Suppressor macrophage (primary cell): ENCODE data around the gene CDC42SE1.
A peak's percentile ranks its signal among the peaks of the same experiment; 100 is the strongest.
"Not testable (repeated sequence)": the region's sequence is repeated elsewhere in the genome, so short reads cannot be mapped to it uniquely, and the experiment has no call there.

Source experiments
- DNase-seq, 4 experiments: peaks; one replicate each; pipeline ENCODE4 v3.0.0-alpha.2; 2020 to 2022
- total RNA-seq, 17 experiments: gene quantifications; one replicate each; lab custom pipeline; 2026; ENCODE audit warnings: mixed read lengths in 6 of 17, inconsistent platforms in 3 of 17; lab: John Stamatoyannopoulos, UW

CDC42SE1 gene, protein sequence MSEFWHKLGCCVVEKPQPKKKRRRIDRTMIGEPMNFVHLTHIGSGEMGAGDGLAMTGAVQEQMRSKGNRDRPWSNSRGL
- total RNA-seq = 228 to 432 (median 284) reads per million in 17 experiments

GRCh38 chr1:151059109-151060006 is at the start of gene CDC42SE1:
CDC42SE1 (minus strand) TSS chr1:151059622; CDS start chr1:151055730, 3,892 bp downstream.
- DNase-seq = peak; percentile 88 to 95 (median 92)

- DNase-seq = no peak
These were observed 48.9 kb upstream of the CDC42SE1 start for GRCh38 chr1:151108331-151108730.

- no peak for DNase-seq
These were observed 47.5 kb upstream of the CDC42SE1 start for GRCh38 chr1:151106894-151107293.

DNA sequence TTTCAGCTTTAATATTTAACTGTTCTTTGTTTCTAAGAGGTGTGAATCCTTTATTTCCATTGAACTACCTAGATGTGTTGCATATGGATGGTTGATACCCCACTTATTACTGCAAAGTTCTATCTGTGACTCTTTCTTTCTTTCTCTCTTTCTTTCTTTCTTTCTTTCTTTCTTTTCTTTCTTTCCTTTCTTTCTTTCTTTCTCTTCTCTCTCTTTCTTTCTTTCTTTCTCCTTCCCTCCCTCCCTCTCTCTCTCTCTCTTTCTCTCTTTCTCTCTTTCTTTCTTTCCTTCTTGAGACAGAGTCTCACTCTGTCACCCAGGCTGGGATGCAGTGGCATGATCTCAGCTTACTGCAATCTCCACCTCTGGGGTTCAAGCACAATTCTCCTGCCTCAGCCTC is 45.2 kb upstream of the CDC42SE1 start:
- DNase-seq = no peak

DNA sequence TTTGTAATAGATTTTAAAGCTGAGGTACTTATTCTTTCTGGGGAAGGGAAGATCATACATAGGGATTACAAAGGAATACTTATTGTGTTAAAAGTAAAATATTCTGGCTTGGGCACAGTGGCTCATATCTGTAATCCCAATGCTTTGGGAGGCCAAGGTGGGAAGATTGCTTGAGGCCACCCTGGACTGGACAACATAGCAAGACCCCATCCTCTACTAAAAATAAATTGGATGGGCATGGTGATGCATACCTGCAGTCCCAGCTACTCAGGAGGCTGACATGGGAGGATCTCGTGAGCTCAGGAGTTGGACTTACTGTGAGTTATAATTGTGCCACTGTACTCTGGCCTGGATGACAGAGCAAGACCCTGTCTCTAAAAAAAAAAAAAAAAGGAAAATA is 38.7 kb upstream of the CDC42SE1 start:
- DNase-seq = no peak

DNA sequence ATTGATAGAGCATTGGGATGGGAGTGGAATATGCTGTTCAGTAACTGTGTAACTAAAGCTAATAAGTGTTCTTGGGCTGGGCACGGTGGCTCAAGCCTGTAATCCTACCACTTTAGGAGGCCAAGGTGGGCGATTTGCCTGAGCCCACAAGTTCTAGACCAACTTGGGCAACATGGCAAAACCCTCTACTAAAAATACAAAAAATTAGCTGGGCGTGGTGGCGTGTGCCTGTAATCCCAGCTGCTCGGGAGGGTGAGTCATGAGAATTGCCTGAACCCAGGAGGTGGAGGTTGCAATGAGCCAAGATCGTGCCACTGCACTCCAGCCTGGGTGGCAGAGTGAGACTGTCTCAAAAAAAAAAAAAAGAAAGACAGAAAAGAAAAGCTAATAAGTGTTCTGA is 38.0 kb upstream of the CDC42SE1 start:
- DNase-seq = not testable (repeated sequence)

GRCh38 chr1:151085953-151086559 is 26.6 kb upstream of the CDC42SE1 start:
- DNase-seq = no peak

DNA sequence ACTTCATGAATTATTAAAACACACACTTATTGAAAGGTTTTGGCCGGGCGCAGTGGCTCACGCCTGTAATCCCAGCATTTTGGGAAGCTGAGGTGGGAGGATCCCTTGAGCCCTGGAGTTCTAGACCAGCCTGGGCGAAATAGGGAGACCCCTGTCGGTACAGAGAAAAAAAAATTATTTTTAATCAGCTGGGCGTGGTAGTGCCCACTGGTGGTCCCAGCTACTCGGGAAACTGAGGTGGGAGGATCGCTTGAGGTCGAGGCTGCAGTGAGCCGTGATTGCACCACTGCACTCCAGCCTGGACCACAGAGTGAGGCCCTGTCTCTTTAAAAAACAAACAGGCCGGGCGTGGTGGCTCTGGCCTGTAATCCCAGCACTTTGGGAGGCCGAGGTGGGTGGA is 12.8 kb upstream of the CDC42SE1 start:
- no peak for DNase-seq

DNA sequence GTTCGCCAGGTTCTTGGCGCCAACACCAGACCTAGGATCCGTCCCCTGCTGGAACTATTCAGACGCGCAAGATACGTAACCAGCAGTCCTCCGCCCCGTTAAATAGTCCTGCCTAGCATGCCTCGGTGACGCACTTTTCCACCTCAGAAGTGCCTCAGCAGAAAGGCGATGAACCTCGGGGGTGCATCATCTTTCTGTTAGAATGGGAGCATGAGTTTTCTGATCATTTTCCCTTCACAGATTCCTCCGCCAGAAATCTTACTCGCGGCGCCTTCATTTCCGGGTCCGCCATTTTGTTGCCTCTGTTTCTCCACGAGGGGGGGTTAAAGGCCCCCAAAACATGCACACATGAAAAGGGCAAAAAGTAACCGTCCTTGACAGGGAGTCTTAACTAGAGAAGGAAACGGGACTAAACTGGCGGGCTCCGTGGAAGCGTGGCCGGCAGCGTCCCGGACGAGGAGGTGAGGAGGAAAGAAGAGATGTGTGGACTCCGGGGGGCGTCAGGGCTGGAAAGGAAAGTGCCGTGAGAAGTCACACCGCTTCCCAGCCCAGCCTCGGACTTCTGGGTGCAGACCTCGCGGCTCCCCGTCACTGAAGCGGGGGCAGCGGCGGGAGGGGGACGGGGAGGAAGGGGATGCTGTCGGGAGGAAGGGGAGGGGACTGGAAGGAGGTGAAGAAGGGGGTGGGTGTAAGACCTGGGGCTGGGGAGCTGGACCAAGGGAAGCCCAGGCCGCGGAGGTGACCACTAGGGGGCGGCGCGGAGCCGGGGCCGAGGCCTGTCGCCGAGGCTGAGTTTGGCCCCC is 11.3 kb upstream of the CDC42SE1 start, which contains the start of gene GABPB2:
Gene GABPB2, plus strand, starts transcription at position 288 of the 803 bp plus-strand sequence. CDS start 17,429 bp downstream, outside the sequence.
- peak; percentile 91 to 94 (median 92) for DNase-seq

GRCh38 chr1:151069103-151069486 is 9.7 kb upstream of the CDC42SE1 start:
- no peak for DNase-seq

DNA sequence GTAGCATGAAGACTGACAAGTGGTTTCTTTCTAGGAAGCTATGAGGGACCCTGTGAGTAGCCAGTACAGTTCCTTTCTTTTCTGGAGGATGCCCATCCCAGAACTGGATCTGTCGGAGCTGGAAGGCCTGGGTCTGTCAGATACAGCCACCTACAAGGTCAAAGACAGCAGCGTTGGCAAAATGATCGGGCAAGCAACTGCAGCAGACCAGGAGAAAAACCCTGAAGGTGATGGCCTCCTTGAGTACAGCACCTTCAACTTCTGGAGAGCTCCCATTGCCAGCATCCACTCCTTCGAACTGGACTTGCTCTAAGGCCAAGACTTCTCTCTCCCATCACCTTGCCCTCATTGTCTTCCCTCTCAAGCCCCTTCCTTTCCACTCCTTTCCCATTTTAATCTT is 7.8 kb upstream of the CDC42SE1 start:
- no peak for DNase-seq

- no peak for DNase-seq
These were observed 5.7 kb upstream of the CDC42SE1 start for GRCh38 chr1:151065089-151065645.

DNA sequence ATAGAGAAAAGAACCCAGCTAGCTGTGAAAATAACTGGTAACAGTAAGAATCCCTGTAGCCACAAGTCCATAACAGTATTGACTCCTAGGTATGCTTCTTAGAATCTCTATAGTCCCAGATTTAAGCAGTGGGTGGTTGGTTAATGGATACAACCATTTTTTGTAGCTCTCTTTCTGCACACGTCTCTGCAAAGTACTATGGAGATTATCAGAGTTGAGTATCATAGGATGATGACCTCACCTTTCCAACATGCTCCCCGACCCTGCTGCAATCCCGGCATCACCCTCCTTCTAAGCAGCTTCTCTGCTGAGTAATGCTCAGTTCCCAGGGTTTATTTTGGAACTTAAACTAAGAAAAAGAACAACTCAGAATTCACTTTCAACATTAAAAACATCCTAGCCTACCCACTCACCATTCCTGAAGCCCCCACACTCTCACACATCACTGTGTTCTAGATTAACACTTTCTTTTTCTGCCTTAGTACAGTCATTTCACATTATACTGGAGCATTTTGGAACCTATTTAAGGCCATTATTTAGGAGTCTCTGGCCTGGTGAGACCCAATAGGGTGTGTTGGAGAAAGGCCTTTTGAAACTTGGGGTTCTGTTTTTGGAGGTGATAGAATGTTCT is 3.4 kb upstream of the CDC42SE1 start:
- peak in 3 of 4 experiments; percentile 17 to 53 (median 50) for DNase-seq

GRCh38 chr1:151061704-151062103 is 2.3 kb upstream of the CDC42SE1 start:
- no peak for DNase-seq

DNA sequence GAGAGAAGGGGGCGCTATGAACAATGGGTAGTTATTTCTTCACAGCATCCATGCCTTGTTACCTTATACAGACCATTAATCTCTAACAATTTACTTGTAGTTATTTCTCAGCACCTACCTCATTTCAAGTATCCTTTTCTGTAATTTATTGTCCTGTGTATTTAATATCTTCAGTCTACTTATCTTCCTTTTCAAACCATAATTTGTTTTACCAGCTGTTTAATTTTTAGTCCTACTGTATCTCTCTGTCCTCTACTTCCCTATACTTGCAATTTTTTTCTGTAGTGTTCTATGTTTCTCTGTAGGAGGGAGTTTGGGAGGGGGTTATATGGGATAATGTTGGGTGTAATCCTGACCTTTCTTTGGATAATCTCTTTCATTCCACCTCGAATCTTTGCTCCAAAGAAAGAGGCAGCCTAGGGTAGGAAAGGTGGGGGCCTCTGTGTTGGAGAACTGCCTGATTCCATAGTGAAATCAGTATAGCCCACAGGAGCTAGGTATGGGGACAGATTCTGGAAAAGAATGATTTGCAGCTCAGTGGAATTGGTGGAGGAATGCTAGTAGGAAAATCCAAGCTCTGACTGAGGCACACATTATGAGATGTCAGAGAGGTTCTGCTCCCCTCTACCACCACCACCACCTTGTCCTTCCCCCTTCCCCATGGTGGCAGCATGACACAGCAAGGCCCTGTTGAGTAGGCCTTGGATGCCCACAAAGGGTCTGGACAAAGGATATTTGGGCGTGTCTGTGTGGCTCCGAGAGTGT is 1.4 kb upstream of the CDC42SE1 start:
- DNase-seq = no peak

DNA sequence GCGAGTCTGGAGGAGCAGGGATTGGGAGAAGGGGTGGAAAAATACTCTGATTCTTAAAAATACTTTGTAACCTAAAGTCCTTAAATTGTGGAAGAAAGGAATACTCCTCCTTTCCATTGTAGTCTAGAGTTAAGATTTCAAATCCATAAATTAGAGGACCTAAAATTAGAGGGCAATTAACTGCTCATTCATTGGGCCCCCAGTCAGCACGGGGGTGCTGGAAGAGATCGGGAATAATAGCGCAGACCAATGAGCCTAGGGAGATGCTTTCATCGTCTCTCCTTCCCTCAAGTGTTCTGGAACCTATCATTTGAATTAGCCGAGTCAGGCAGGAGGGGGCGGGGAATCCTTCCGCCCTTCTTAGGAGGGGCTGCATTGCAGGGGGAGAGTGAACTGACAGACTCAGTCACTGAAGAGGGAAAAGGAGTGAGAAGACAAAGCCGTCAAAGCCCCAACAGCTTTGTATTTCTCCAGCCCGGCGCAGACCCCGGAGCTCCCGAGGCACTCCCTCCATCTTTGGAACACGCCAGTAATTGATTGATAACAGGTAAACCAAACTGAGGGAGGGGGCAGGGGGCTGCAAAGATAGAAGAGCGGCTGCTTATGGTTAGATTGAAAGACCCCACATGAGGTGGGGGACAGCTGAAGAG is 710 bp upstream of the CDC42SE1 start, which contains the start of gene MLLT11:
Gene MLLT11, plus strand, starts transcription at position 391 of the 650 bp plus-strand sequence. CDS start 6,828 bp downstream, outside the sequence.
- peak in 1 of 4 experiments; percentile 33 for DNase-seq

DNA sequence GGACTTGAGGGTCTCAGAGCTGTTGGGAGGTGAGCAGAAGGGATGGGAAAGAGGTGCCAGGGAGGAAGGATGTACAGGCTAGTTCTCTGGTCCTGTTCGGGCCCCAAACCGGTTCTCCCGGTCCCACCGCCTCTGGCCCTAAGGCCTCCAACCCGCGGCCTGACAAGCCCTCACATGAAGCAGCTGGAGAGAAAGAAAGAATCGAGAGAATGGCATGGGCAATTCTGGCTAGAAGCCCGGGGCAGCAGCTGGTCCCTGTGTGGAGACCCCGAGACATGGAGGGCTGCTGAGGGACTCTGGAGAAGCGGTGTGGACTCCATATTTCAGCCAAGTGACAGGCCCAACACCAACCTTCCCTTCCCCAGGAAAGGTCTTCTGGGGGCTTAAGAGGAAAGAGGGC is 730 bp downstream of the CDC42SE1 start:
- peak in 3 of 4 experiments; percentile 19 to 34 (median 20) for DNase-seq

DNA sequence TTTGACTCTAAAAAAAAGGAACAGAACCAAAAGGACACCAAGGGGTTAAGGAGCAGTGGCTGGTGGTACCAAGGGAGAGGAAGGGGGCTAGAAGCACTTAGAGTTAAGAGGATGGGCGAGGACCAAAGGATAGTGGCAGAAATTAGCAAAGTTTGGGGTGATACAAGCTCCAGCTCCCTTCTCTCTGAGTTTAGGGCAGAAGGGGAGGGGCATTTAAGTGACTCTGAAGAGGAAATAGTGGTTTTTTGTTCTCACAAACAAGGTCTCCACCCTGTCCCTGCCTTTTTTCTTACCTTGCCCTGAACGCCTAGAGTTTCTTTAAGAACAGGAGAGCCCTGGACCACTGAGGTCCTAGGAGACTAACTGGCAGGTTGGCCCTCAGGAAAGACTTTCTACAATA is 3.3 kb downstream of the CDC42SE1 start:
- no peak for DNase-seq

DNA sequence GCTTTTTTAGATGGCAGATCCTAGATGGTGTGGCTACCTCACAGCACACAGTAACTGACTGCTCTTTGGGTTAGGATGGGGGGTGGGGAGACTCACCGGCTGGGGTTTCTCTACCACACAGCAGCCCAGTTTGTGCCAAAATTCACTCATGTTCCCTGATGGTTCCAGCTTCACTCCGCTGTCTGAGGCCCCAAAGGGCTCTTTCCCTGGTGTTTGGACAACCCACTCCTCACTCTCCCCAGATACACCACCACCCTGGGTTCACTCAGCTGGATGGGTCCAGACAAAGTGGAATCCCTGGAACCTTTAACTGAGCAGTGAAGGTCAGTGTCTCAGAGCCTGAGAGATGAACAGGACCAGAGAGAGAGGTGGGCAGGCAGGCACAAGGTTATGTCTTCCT is 3.8 kb downstream of the CDC42SE1 start:
- no peak for DNase-seq

- no peak for DNase-seq
These were observed 4.4 kb downstream of the CDC42SE1 start for GRCh38 chr1:151054971-151055547.
